Adipocyte (in vitro differentiated cells): ENCODE measurements around the gene SPACA4.

Experiments used
- DNase-seq: peaks from one replicate; pipeline ENCODE4 v3.0.0-alpha.2; 2015; ENCODE audit warnings: low read depth
- H3K27me3 ChIP-seq: replicated peaks from 2 replicates; pipeline ENCODE4 v1.7.0; 2013; ENCODE audit warnings: mild to moderate bottlenecking, low read length, moderate library complexity; ENCODE audit not compliant: control insufficient read depth, insufficient read depth
- H3K36me3 ChIP-seq: 2 replicates; pipeline ENCODE4 v1.7.0; 2013; ENCODE audit warnings: low read length, mild to moderate bottlenecking, moderate library complexity; ENCODE audit not compliant: control insufficient read depth, insufficient read depth, severe bottlenecking
- H3K4me1 ChIP-seq: 2 replicates; pipeline ENCODE4 v1.7.0; 2013; ENCODE audit warnings: mild to moderate bottlenecking, low read length, moderate library complexity; ENCODE audit not compliant: control insufficient read depth, insufficient read depth
- H3K4me3 ChIP-seq: 2 replicates; pipeline ENCODE4 v1.7.0; 2013; ENCODE audit warnings: mild to moderate bottlenecking, low read length, moderate library complexity
- H3K9ac ChIP-seq: 2 replicates; pipeline ENCODE4 v1.7.0; 2013; ENCODE audit warnings: mild to moderate bottlenecking, low read length, moderate library complexity
- H3K9me3 ChIP-seq: 2 replicates; pipeline ENCODE4 v1.7.0; 2013; ENCODE audit warnings: mild to moderate bottlenecking, low read length, moderate library complexity; ENCODE audit not compliant: control insufficient read depth

The SPACA4 gene

GRCh38 chr19:48637948-48638830 lies 31.6 kb downstream of the SPACA4 start:
- peak overlapping the region; percentile 91 for H3K9ac ChIP-seq
- peaks cover 38% of the 10 kb centered on the region for H3K4me1 ChIP-seq
- DNase-seq, result peak; percentile 94
- H3K36me3 ChIP-seq, result no peaks in the 10 kb centered on the region
- peak overlapping the region; percentile 87 for H3K4me3 ChIP-seq
- no peaks in the 10 kb centered on the region for H3K9me3 ChIP-seq
- H3K27me3 ChIP-seq, result no peaks in the 10 kb centered on the region

GRCh38 chr19:48638831-48639381 lies 32.4 kb downstream of the SPACA4 start:
- H3K27me3 ChIP-seq, result no peaks in the 10 kb centered on the region
- H3K9me3 ChIP-seq, result no peaks in the 10 kb centered on the region

GRCh38 chr19:48639483-48640375 lies 33.2 kb downstream of the SPACA4 start:
- no peak overlapping the region for H3K9ac ChIP-seq
- H3K36me3 ChIP-seq, result no peaks in the 10 kb centered on the region
- H3K4me3 ChIP-seq, result no peak overlapping the region
- DNase-seq, result no peak
- no peaks in the 10 kb centered on the region for H3K9me3 ChIP-seq
- no peaks in the 10 kb centered on the region for H3K27me3 ChIP-seq
- H3K4me1 ChIP-seq, result peaks cover 25% of the 10 kb centered on the region

More at GRCh38 chr19:48638831-48639381, 32.4 kb downstream of the SPACA4 start:
- DNase-seq, result no peak
- H3K4me3 ChIP-seq, result peak overlapping the region; percentile 54
- H3K9ac ChIP-seq, result peak overlapping the region; percentile 91
- H3K4me1 ChIP-seq, result peaks cover 31% of the 10 kb centered on the region
- H3K36me3 ChIP-seq, result no peaks in the 10 kb centered on the region

GRCh38 chr19:48641850-48642249 lies 35.3 kb downstream of the SPACA4 start:
- Histone ChIP-seq H3K27me3 (peaks cover 7% of the 10 kb centered on the region), H3K9ac (no peak overlapping the region), H3K9me3 (no peaks in the 10 kb centered on the region), H3K4me1 (peaks cover 23% of the 10 kb centered on the region), H3K36me3 (no peaks in the 10 kb centered on the region), H3K4me3 (no peak overlapping the region)
- no peak for DNase-seq

DNA sequence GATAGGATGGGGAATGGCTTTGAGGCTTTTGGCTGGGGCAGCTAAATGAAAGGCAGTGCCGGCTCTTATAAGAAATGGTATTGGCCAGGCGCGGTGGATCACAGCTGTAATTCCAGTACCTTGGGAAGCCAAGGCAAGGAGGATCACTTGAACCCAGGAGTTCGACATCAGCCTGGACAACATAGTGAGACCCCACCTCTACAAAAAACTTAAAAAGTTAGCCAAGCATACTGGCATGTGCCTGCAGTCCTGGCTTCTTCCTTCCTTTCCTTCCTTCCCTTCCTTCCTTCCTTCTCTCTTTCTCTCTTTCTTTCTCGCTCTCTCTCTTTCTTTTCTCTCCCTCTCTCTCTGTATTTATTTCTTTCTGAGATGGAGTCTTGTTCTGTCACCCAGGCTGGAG lies 36.3 kb downstream of the SPACA4 start:
- DNase-seq, result no peak
- Histone ChIP-seq H3K9ac (no peak overlapping the region), H3K4me3 (no peak overlapping the region), H3K36me3 (no peaks in the 10 kb centered on the region), H3K4me1 (peaks cover 21% of the 10 kb centered on the region), H3K27me3 (peaks cover 7% of the 10 kb centered on the region), H3K9me3 (no peaks in the 10 kb centered on the region)

DNA sequence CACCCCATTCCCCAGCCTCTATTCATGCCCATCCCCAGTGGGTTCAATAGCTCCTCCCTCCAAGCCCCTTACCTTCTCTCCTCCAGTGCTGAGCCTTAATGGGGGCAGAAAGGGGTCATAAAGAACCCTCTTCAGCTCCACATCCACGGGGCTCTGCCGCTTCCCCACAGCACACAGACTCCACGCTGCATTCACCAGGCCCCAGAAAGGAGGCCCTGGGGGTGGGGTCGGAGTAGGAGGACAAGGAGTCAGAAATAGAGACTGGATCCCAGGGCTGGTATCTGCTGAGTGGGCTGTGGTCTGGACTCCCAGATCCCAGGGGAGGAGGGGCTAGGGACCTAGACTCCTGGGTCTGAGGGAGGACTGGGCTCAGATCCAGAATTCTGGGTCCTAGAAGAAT lies 37.8 kb downstream of the SPACA4 start:
- Histone ChIP-seq H3K4me1 (peaks cover 17% of the 10 kb centered on the region), H3K9me3 (no peaks in the 10 kb centered on the region), H3K9ac (no peak overlapping the region), H3K27me3 (peaks cover 7% of the 10 kb centered on the region), H3K4me3 (no peak overlapping the region), H3K36me3 (no peaks in the 10 kb centered on the region)
- DNase-seq, result no peak

GRCh38 chr19:48644839-48645619 lies 38.5 kb downstream of the SPACA4 start:
- peaks cover 7% of the 10 kb centered on the region for H3K27me3 ChIP-seq
- H3K4me1 ChIP-seq, result peaks cover 18% of the 10 kb centered on the region
- H3K36me3 ChIP-seq, result no peaks in the 10 kb centered on the region
- peak overlapping the region; percentile 54 for H3K9ac ChIP-seq
- no peak overlapping the region for H3K4me3 ChIP-seq
- peak; percentile 81 for DNase-seq
- H3K9me3 ChIP-seq, result no peaks in the 10 kb centered on the region

DNA sequence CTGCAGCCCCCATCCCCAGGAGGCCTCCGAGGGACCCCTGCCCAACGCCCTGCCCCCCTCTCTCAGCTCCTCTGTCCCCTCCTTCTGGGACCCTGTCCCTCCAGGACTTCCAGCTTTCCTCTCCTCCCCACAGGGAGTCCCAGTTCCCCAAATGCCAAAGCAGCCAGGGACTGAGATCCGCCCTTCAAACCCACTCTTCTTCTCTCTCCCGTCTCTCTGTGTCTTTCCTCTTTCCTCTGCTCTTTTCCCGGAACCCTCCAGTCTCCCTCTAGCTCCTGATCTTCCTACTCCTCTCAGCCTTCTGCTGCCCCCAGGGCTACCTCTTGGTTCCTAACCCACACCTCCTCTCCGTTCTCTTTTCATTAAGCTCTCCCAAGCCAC lies 39.1 kb downstream of the SPACA4 start:
- Histone ChIP-seq H3K4me1 (peaks cover 18% of the 10 kb centered on the region), H3K9ac (peak overlapping the region; percentile 54), H3K27me3 (peaks cover 7% of the 10 kb centered on the region), H3K4me3 (peak overlapping the region; percentile 68), H3K36me3 (no peaks in the 10 kb centered on the region), H3K9me3 (no peaks in the 10 kb centered on the region)
- DNase-seq, result no peak

- no peaks in the 10 kb centered on the region for H3K36me3 ChIP-seq
- H3K4me3 ChIP-seq, result peak within 1 kb of the TSS; percentile 68
- H3K9ac ChIP-seq, result peak within 1 kb of the TSS; percentile 54
- peaks cover 18% of the 10 kb centered on the region for H3K4me1 ChIP-seq
- H3K27me3 ChIP-seq, result peaks cover 7% of the 10 kb centered on the region
- no peaks in the 10 kb centered on the region for H3K9me3 ChIP-seq
- peak; percentile 94 for DNase-seq
Measured at GRCh38 chr19:48646001-48646721, 39.6 kb downstream of the SPACA4 start, which contains the start of gene CA11. Gene CA11 (minus strand): TSS chr19:48646187. CDS start chr19:48645632, 555 bp downstream.

DNA sequence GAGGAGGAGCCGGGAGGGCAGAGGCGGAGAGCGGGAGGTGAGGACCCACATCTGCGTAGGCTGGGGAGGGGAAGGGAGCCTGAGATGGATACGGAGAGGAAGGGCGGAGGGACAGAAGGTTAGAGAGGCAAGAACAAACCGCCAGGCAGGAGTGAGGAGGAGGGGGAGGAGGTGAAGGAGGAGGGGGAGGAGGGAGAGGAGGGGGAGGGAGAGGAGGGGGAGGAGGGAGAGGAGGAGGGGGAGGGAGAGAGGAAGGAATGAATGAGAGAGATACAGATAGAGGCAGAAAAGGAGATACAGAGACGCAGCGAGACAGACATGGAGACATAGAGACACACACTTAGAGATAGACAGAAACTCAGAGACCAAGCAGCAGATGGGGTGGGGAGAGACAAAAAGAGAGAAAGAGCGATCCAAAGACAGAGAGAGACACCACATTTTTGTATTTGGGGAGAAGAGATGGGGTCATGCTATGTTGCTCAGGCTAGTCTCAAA lies 40.2 kb downstream of the SPACA4 start:
- no peak for DNase-seq
- Histone ChIP-seq H3K27me3 (peaks cover 7% of the 10 kb centered on the region), H3K4me3 (peak overlapping the region; percentile 68), H3K9me3 (no peaks in the 10 kb centered on the region), H3K9ac (no peak overlapping the region), H3K36me3 (no peaks in the 10 kb centered on the region), H3K4me1 (peaks cover 18% of the 10 kb centered on the region)
